ENCODE results near the gene CNTN2.

CNTN2 gene

GRCh38 chr1:205042911-205043806 is at the start of gene CNTN2:
Gene CNTN2 (plus strand): TSS chr1:205043212. CDS start chr1:205053186, 9,974 bp downstream.
- peak; percentile 3 for DNase-seq

- no peak for DNase-seq
Observed at GRCh38 chr1:204994086-204994862, 48.7 kb upstream of the CNTN2 start.

GRCh38 chr1:204996981-204997380 is 46.0 kb upstream of the CNTN2 start:
- DNase-seq: no peak

- DNase-seq: no peak
Observed at GRCh38 chr1:204997591-204998355, 45.2 kb upstream of the CNTN2 start.

GRCh38 chr1:205001162-205001561 is 41.9 kb upstream of the CNTN2 start:
- DNase-seq: no peak

- no peak for DNase-seq
Observed at GRCh38 chr1:205002705-205003104, 40.3 kb upstream of the CNTN2 start.

- no peak for DNase-seq
Observed at GRCh38 chr1:205003358-205004131, 39.5 kb upstream of the CNTN2 start.

GRCh38 chr1:205004351-205004750 is 38.7 kb upstream of the CNTN2 start:
- no peak for DNase-seq

GRCh38 chr1:205008896-205009295 is 34.1 kb upstream of the CNTN2 start:
- DNase-seq: no peak

GRCh38 chr1:205009670-205010069 is 33.3 kb upstream of the CNTN2 start:
- DNase-seq: no peak

- DNase-seq: no peak
Observed at GRCh38 chr1:205012391-205013140, 30.4 kb upstream of the CNTN2 start.

GRCh38 chr1:205013683-205014367 is 29.2 kb upstream of the CNTN2 start:
- DNase-seq: no peak

- no peak for DNase-seq
Observed at GRCh38 chr1:205014783-205015182, 28.2 kb upstream of the CNTN2 start.

GRCh38 chr1:205015241-205015640 is 27.8 kb upstream of the CNTN2 start:
- DNase-seq: no peak

- DNase-seq: no peak
Observed at GRCh38 chr1:205016075-205016474, 26.9 kb upstream of the CNTN2 start.

- DNase-seq: no peak
Observed at GRCh38 chr1:205016584-205016983, 26.4 kb upstream of the CNTN2 start.

GRCh38 chr1:205017001-205017400 is 26.0 kb upstream of the CNTN2 start:
- DNase-seq: no peak

- no peak for DNase-seq
Observed at GRCh38 chr1:205017766-205018165, 25.2 kb upstream of the CNTN2 start.

GRCh38 chr1:205018381-205018780 is 24.6 kb upstream of the CNTN2 start:
- no peak for DNase-seq

- no peak for DNase-seq
Observed at GRCh38 chr1:205020466-205020865, 22.5 kb upstream of the CNTN2 start.

- no peak for DNase-seq
Observed at GRCh38 chr1:205024679-205025078, 18.3 kb upstream of the CNTN2 start.
